LNCAP (cell line): ENCODE measurements around the gene SMIM35.

Experiments
- TF ChIP-seq, protein P1 (sequence below): fragments of 450-650 bp; IDR thresholded peaks from 2 replicates; pipeline ENCODE4 v1.5.1; 2017; ENCODE audit warnings: mild to moderate bottlenecking

SMIM35 gene

GRCh38 chr11:117993988-117994745, 92.6 kb downstream of the SMIM35 start:
- TF ChIP-seq, protein P1, sequence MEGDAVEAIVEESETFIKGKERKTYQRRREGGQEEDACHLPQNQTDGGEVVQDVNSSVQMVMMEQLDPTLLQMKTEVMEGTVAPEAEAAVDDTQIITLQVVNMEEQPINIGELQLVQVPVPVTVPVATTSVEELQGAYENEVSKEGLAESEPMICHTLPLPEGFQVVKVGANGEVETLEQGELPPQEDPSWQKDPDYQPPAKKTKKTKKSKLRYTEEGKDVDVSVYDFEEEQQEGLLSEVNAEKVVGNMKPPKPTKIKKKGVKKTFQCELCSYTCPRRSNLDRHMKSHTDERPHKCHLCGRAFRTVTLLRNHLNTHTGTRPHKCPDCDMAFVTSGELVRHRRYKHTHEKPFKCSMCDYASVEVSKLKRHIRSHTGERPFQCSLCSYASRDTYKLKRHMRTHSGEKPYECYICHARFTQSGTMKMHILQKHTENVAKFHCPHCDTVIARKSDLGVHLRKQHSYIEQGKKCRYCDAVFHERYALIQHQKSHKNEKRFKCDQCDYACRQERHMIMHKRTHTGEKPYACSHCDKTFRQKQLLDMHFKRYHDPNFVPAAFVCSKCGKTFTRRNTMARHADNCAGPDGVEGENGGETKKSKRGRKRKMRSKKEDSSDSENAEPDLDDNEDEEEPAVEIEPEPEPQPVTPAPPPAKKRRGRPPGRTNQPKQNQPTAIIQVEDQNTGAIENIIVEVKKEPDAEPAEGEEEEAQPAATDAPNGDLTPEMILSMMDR: no peak

GRCh38 chr11:117992620-117993019, 94.1 kb downstream of the SMIM35 start:
- TF ChIP-seq, protein P1: no peak

- TF ChIP-seq, protein P1: no peak
These were observed 94.6 kb downstream of the SMIM35 start for GRCh38 chr11:117992136-117992535.

- TF ChIP-seq, protein P1: no peak
These were observed 97.2 kb downstream of the SMIM35 start for GRCh38 chr11:117989351-117990102.

DNA sequence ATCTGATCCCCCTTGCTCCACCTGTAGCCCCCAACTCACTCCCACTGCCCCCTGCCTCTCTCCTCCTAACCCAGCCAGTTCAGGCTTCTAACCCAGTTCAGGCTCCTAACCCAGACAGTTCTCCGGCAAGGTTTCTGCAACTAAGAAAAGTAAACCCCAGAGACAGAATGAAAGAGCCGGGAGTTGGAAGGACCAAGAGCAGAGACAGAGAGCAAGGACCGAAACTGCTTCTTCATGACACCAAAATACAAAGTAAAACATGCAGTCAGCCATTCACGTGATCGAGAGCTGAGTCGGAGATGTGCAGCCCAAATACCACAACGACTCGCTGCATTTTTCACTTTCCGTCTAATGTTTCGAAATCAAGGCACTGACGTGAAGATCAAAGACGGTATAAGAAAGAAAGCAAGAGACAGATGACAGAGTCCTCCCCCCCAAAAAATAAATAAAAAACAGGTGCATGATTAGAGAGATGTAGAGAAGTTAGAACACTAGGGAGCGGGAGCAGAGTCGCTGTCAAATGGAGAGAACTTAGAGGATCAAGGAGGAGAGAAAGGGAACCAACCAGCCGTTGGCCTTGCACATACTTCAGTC, 99.7 kb downstream of the SMIM35 start:
- TF ChIP-seq, protein P1: no peak

GRCh38 chr11:117985953-117986887, 100.5 kb downstream of the SMIM35 start, which contains the start of gene IL10RA:
TSS of gene IL10RA (plus strand) at chr11:117986394. CDS start at chr11:117986468, 74 bp downstream.
- TF ChIP-seq, protein P1: no peak

DNA sequence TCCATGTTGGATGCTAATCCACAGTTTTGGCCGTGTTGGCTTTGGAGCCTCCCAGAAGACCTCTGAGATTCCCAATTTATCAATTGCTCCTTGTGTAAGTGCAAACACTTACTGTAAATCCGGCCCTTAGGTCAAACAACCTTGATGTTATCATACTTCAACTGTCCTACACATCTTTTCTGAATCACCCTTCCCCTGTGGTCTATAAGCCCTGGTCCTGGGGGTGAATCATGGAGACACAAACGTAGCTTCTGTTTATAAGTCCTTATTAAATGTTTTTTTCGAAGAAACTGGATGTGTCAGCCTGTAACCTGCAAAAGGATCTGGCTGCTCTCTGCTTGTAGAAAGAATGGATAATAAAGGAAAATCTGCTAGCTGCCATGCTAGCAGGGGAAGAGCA, 102.3 kb downstream of the SMIM35 start:
- TF ChIP-seq, protein P1: no peak
